ENCODE data around the gene TCEA3. TPM values are rescaled to one million over a fixed set of nuclear protein-coding genes. Genes with fewer than 3 reads are reported as not detected.

TCEA3 gene
- total RNA-seq, 1 donor from 2014 or later: 9.7 TPM

DNA sequence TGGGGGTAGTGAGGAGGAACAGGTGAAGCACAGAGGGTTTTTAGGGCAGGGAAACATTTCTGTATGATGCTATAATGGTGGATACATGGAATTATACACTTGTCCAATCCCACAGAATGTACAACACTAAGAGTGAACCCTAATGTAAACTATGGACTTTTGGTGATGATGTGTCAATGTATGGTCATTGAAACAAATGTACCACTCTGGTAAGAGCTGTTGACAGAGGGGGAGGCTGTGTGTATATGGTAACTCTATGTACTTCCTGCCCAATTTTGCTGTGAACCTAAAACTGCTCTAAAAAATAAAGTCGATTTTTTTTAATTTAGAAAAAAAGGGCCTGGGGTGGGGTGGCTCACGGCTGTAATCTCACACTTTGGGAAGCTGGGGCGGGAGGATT, 36.5 kb upstream of the TCEA3 start:
- Mint-ChIP-seq H3K27me3 (ENCODE audit: unreplicated experiment) (peaks cover 4% of the 10 kb centered on the region), H3K36me3 (ENCODE audit: low read depth, unreplicated experiment) (no peaks in the 10 kb centered on the region), H3K27ac (ENCODE audit: unreplicated experiment) (no peak overlapping the region), H3K9me3 (ENCODE audit: unreplicated experiment) (no peaks in the 10 kb centered on the region), H3K4me3 (ENCODE audit: unreplicated experiment) (peak overlapping the region; percentile 42), H3K4me1 (ENCODE audit: unreplicated experiment) (no peaks in the 10 kb centered on the region)
- TF ChIP-seq, protein P1, sequence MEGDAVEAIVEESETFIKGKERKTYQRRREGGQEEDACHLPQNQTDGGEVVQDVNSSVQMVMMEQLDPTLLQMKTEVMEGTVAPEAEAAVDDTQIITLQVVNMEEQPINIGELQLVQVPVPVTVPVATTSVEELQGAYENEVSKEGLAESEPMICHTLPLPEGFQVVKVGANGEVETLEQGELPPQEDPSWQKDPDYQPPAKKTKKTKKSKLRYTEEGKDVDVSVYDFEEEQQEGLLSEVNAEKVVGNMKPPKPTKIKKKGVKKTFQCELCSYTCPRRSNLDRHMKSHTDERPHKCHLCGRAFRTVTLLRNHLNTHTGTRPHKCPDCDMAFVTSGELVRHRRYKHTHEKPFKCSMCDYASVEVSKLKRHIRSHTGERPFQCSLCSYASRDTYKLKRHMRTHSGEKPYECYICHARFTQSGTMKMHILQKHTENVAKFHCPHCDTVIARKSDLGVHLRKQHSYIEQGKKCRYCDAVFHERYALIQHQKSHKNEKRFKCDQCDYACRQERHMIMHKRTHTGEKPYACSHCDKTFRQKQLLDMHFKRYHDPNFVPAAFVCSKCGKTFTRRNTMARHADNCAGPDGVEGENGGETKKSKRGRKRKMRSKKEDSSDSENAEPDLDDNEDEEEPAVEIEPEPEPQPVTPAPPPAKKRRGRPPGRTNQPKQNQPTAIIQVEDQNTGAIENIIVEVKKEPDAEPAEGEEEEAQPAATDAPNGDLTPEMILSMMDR (IDR thresholded peaks at IDR 0.05; ENCODE audit: unreplicated experiment): no peak
- DNase-seq (ENCODE audit: low spot score): no peak

DNA sequence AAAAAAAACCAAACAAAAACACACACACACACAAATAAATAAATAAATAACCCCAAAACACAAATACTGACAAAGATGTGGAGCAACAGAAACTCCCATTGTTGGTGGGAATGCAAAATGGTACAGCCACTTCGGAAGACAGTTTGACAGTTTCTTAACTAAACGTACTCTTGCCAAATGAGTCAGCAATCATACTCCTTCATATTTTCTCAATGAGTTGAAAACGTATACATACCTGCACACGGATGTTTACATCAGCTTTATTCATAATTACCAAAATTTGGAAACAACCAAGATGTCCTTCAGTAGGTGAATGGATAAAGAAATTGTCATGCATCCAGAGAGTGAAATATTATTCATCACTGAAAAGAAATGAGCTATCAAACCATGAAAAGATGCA, 36.0 kb upstream of the TCEA3 start:
- Mint-ChIP-seq H3K9me3 (ENCODE audit: unreplicated experiment) (no peaks in the 10 kb centered on the region), H3K27ac (ENCODE audit: unreplicated experiment) (no peak overlapping the region), H3K4me1 (ENCODE audit: unreplicated experiment) (no peaks in the 10 kb centered on the region), H3K4me3 (ENCODE audit: unreplicated experiment) (peak overlapping the region; percentile 42), H3K36me3 (ENCODE audit: low read depth, unreplicated experiment) (no peaks in the 10 kb centered on the region), H3K27me3 (ENCODE audit: unreplicated experiment) (peaks cover 4% of the 10 kb centered on the region)
- TF ChIP-seq, protein P1 (IDR thresholded peaks at IDR 0.05; ENCODE audit: unreplicated experiment): no peak
- DNase-seq (ENCODE audit: low spot score): no peak

DNA sequence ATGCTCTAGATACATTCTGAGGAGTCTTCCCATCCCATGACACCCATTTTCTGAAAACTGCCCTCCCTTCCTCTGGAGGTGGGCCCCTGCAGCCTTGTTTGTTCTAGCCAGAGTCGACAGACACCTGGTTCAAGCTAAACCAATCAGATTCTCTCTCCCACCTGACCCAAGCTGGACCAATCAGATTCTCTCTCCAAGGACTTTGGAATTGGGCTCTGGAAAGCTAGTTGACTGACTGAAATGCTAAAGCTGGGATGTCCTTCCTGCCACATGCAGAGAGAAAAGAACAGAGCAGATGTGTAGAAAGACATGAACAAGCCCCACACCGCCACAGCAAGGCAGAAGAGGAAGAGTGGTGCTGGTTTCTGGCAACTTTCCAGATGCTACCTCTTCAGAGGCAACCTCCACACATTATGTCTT, 34.8 kb upstream of the TCEA3 start:
- no peak for DNase-seq (ENCODE audit: low spot score)
- Mint-ChIP-seq H3K27ac (ENCODE audit: unreplicated experiment) (no peak overlapping the region), H3K4me3 (ENCODE audit: unreplicated experiment) (no peak overlapping the region), H3K4me1 (ENCODE audit: unreplicated experiment) (no peaks in the 10 kb centered on the region), H3K27me3 (ENCODE audit: unreplicated experiment) (peaks cover 4% of the 10 kb centered on the region), H3K9me3 (ENCODE audit: unreplicated experiment) (no peaks in the 10 kb centered on the region), H3K36me3 (ENCODE audit: low read depth, unreplicated experiment) (peaks cover 4% of the 10 kb centered on the region)
- TF ChIP-seq, protein P1 (IDR thresholded peaks at IDR 0.05; ENCODE audit: unreplicated experiment): no peak

DNA sequence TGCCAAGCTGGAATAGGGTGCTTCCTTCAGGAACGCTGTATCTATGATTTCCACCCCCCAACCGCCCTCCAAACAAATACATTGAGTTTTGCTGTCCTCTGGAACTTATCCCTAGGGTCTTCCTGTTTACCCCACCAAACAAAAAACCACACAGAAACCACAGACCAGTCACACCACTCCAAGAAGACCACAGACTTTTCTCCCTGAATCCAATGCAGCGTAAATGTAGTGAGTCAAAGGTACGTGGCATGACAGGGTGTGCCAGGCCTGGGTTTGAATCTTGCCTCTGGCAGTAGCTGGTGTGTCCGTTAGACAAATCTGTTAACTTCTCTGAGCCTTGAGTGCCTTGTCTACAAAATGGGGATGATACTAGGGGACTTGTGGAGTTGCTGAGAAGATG, 31.7 kb upstream of the TCEA3 start:
- H3K4me3 Mint-ChIP-seq (ENCODE audit: unreplicated experiment): no peak overlapping the region
- TF ChIP-seq, protein P1 (IDR thresholded peaks at IDR 0.05; ENCODE audit: unreplicated experiment): no peak
- H3K9me3 Mint-ChIP-seq (ENCODE audit: unreplicated experiment): no peaks in the 10 kb centered on the region
- H3K4me1 Mint-ChIP-seq (ENCODE audit: unreplicated experiment): no peaks in the 10 kb centered on the region
- peaks cover 7% of the 10 kb centered on the region for H3K36me3 Mint-ChIP-seq (ENCODE audit: low read depth, unreplicated experiment)
- peaks cover 7% of the 10 kb centered on the region for H3K27me3 Mint-ChIP-seq (ENCODE audit: unreplicated experiment)
- no peak for DNase-seq (ENCODE audit: low spot score)
- H3K27ac Mint-ChIP-seq (ENCODE audit: unreplicated experiment): no peak overlapping the region

DNA sequence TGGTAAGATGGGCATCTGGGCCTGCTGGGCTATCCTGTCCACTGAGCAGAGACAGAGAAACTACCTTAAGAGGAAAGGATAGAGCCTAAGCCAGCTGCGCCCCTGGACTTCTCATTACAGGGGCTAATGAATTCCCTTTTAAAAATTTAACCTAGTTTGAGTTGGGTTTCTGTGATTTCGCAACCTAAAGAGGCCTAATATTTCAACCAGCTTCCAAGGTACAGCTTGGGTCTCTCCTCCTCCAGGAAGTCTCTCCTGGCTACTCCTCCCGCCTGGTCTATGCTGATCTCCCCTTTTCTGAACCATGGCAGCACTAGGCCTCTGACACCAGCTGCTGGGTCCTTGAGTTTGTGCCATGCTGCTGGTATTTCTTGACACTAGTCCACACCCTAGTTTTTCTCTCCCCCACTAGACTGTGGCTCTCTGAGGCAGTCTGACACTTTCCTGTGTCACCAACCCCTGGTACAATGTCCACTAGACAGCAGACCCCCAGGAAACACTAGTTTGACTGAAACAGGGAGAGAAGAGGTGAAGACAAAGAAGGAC, 29.0 kb upstream of the TCEA3 start:
- Mint-ChIP-seq H3K27me3 (ENCODE audit: unreplicated experiment) (peaks cover 7% of the 10 kb centered on the region), H3K9me3 (ENCODE audit: unreplicated experiment) (no peaks in the 10 kb centered on the region), H3K27ac (ENCODE audit: unreplicated experiment) (peak overlapping the region; percentile 38), H3K4me3 (ENCODE audit: unreplicated experiment) (no peak overlapping the region), H3K4me1 (ENCODE audit: unreplicated experiment) (no peaks in the 10 kb centered on the region), H3K36me3 (ENCODE audit: low read depth, unreplicated experiment) (peaks cover 7% of the 10 kb centered on the region)
- no peak for DNase-seq (ENCODE audit: low spot score)
- TF ChIP-seq, protein P1 (IDR thresholded peaks at IDR 0.05; ENCODE audit: unreplicated experiment): no peak

All from endothelial cell (in vitro differentiated cells).